Suprapubic skin (tissue), 4 donors: ENCODE results near the gene DIAPH3. TPM values are rescaled to one million over a fixed set of nuclear protein-coding genes. Genes with fewer than 3 reads are reported as not detected.

ENCODE experiments used
- DNase-seq, 2 donors: peaks; one replicate each; pipeline ENCODE4 v3.0.0-alpha.2; 2019; ENCODE audit warnings: low spot score in 2 of 2
- H3K27ac ChIP-seq: fragments of 200-600 bp; sonication (generic); one replicate; pipeline ENCODE4 v1.5.1; 2019
- H3K27me3 ChIP-seq: fragments of 200-600 bp; sonication (generic); one replicate; pipeline ENCODE4 v1.5.1; 2019
- H3K36me3 ChIP-seq: fragments of 200-600 bp; sonication (generic); one replicate; pipeline ENCODE4 v1.5.1; 2019
- H3K4me1 ChIP-seq: fragments of 200-600 bp; sonication (generic); one replicate; pipeline ENCODE4 v1.5.1; 2019
- H3K4me3 ChIP-seq: fragments of 200-600 bp; sonication (generic); one replicate; pipeline ENCODE4 v1.5.1; 2019; ENCODE audit warnings: mild to moderate bottlenecking
- H3K9me3 ChIP-seq: fragments of 200-600 bp; sonication (generic); one replicate; pipeline ENCODE4 v1.5.1; 2019
- EP300 ChIP-seq: sonication (generic); formaldehyde crosslinking; IDR thresholded peaks from one replicate; pipeline ENCODE4 v1.6.1; 2017; ENCODE audit warnings: antibody characterized with exemption
- POLR2A ChIP-seq, 2 donors: fragments of 450-650 bp; IDR thresholded peaks; one replicate each; pipeline ENCODE4 v1.6.1; 2017; ENCODE audit warnings: antibody characterized with exemption in 2 of 2, mild to moderate bottlenecking in 2 of 2, moderate library complexity in 2 of 2
- POLR2AphosphoS5 ChIP-seq, 3 donors: sonication (generic); formaldehyde crosslinking; IDR thresholded peaks; one replicate each; pipeline ENCODE4 v1.6.1; 2017; ENCODE audit warnings: antibody characterized with exemption in 3 of 3
- WGBS: methylation state at CpG from one replicate; pipeline ENCODE4 v1.1.5; 2018; 5-methylcytosine and 5-hydroxymethylcytosine counted together
- total RNA-seq, 4 donors: library from RNA; depleted of rRNA; stranded (reverse); fragments of >200 nt; gene quantifications; one replicate each; pipeline ENCODE4 v1.1.0, GENCODE V29; 2016
- TF ChIP-seq, protein P1 (sequence below), 2 donors: fragments of 200-600 bp in 1 of 2; fragments of 450-650 bp in 1 of 2; sonication (generic) in 1 of 2; IDR thresholded peaks; one replicate each; pipeline ENCODE4 v1.5.1; 2016 to 2019; ENCODE audit warnings: antibody characterized with exemption in 2 of 2, mild to moderate bottlenecking in 1 of 2, moderate library complexity in 1 of 2

Gene DIAPH3
- total RNA-seq, 4 donors from 2014 or later: 0.93 to 3.0 (median 2.3) TPM

DNA sequence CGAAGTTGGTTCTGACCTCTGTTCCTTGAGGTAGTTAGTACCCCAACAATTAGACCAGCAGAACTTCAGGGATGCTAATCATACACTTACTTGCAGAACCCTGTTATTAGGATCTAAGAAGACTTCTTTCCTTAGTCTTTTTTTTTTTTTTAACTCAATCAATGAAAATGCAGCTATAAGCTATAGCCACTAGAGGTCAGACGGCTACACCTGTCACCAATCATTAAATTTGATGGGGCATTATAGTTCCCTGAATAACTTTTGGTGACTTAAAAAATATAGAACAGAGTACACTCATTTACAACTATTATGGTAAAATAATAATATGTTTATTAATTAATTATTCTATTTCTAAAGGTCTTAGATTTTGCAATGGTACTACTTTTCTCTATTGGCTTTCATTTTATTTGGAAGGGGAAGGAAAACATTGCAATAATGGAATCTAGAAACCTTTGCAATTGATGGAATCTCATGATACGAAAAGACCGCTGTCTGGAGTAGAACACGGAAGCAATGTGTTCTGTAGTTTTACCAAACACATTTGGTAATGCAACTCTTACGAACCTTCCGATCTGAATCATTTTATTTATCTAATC, 483.2 kb downstream of the DIAPH3 start:
- no peak for DNase-seq
- Histone ChIP-seq H3K27ac (no peak overlapping the region), H3K27me3 (no peaks in the 10 kb centered on the region), H3K4me3 (no peak overlapping the region), H3K4me1 (no peaks in the 10 kb centered on the region), H3K36me3 (no peaks in the 10 kb centered on the region), H3K9me3 (no peaks in the 10 kb centered on the region)
- no peak for TF ChIP-seq EP300
- TF ChIP-seq, protein P1, sequence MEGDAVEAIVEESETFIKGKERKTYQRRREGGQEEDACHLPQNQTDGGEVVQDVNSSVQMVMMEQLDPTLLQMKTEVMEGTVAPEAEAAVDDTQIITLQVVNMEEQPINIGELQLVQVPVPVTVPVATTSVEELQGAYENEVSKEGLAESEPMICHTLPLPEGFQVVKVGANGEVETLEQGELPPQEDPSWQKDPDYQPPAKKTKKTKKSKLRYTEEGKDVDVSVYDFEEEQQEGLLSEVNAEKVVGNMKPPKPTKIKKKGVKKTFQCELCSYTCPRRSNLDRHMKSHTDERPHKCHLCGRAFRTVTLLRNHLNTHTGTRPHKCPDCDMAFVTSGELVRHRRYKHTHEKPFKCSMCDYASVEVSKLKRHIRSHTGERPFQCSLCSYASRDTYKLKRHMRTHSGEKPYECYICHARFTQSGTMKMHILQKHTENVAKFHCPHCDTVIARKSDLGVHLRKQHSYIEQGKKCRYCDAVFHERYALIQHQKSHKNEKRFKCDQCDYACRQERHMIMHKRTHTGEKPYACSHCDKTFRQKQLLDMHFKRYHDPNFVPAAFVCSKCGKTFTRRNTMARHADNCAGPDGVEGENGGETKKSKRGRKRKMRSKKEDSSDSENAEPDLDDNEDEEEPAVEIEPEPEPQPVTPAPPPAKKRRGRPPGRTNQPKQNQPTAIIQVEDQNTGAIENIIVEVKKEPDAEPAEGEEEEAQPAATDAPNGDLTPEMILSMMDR (IDR thresholded peaks at IDR 0.05): peak in 1 of 2 donors; percentile 36
- WGBS: 73% methylated on average over 7 of the region's 7 CpGs

GRCh38 chr13:59679254-59679653, 484.5 kb downstream of the DIAPH3 start:
- no peak overlapping the region for H3K4me3 ChIP-seq
- H3K27ac ChIP-seq: no peak overlapping the region
- H3K9me3 ChIP-seq: no peaks in the 10 kb centered on the region
- no peaks in the 10 kb centered on the region for H3K36me3 ChIP-seq
- TF ChIP-seq EP300: no peak
- no peak for TF ChIP-seq POLR2AphosphoS5 (IDR thresholded peaks at IDR 0.05)
- no peak for TF ChIP-seq POLR2A (IDR thresholded peaks at IDR 0.05)
- TF ChIP-seq, protein P1 (IDR thresholded peaks at IDR 0.05): no peak
- no peaks in the 10 kb centered on the region for H3K27me3 ChIP-seq
- DNase-seq: no peak
- 50% methylated on average over 1 of the region's 1 CpG for WGBS
- no peaks in the 10 kb centered on the region for H3K4me1 ChIP-seq

DNA sequence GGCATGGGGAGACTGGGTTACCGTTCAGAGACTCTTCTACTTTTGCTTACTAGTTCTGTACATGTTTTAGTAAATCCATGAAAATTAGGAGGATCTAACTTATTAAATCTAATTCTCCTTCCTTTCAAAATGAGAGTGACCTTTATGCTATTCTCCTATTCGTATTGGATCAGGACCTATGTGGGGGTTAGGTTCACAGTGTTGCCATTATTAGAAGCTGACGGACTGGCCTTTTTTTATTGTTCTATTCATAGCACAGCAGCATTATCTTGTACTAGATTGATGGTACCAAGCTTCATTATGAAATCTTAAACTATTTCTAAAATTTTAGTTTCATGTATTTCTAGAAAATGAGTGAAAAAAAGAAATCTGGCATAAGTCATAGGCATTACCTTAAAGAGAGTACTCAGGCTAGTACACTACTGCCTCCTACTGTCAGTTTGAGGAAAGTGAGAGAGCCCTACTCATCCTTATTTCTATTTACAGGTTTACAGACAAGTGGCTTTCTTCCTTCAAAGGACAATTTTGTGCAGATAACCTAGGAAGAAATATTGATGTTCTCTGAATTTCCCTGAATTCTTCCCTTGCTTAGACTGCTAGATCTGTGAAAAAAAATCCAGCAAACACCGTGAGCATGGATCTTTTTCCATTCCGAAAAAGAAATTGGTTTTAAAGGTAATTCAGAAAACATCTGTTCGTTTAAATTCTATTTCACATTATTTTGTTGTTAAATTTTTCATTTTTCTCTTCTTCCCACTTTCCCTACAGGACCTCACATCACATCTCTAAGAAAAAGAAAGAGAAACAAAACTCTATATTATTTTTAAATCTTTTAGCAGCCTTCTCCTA, 485.5 kb downstream of the DIAPH3 start:
- Histone ChIP-seq H3K9me3 (no peaks in the 10 kb centered on the region), H3K27ac (no peak overlapping the region), H3K36me3 (no peaks in the 10 kb centered on the region), H3K4me1 (no peaks in the 10 kb centered on the region), H3K27me3 (no peaks in the 10 kb centered on the region), H3K4me3 (no peak overlapping the region)
- WGBS: 83% methylated on average over 6 of the region's 6 CpGs
- no peak for DNase-seq
- TF ChIP-seq, protein P1 (IDR thresholded peaks at IDR 0.05): peak; percentile 9 to 52
- TF ChIP-seq EP300 (no peak), POLR2AphosphoS5 (IDR thresholded peaks at IDR 0.05) (no peak), POLR2A (IDR thresholded peaks at IDR 0.05) (no peak)

GRCh38 chr13:59677430-59677829, 486.3 kb downstream of the DIAPH3 start:
- Histone ChIP-seq H3K4me1 (no peaks in the 10 kb centered on the region), H3K27ac (no peak overlapping the region), H3K9me3 (no peaks in the 10 kb centered on the region), H3K36me3 (no peaks in the 10 kb centered on the region), H3K27me3 (no peaks in the 10 kb centered on the region), H3K4me3 (no peak overlapping the region)
- no peak for DNase-seq
- TF ChIP-seq POLR2AphosphoS5 (IDR thresholded peaks at IDR 0.05) (no peak), POLR2A (IDR thresholded peaks at IDR 0.05) (no peak), EP300 (no peak)
- TF ChIP-seq, protein P1 (IDR thresholded peaks at IDR 0.05): no peak

DNA sequence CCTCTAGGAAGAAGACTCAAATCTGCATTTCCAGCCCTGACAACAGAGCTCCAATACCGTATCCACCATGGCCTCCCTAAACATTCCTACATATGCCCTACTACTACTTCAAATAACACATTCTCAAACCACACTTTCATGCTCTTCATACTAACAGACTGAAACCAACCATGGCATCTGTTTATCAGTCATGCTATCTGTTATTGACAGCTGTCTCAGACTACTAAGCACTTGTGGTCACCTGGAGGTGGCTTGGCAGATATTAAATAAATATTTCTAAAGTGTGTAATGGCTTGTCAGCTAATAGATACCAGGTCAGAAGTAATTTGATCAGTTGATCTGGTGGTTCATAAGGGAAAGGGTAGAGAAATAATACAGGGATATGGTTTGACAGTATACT, 489.1 kb downstream of the DIAPH3 start:
- Histone ChIP-seq H3K27ac (no peak overlapping the region), H3K27me3 (no peaks in the 10 kb centered on the region), H3K4me3 (no peak overlapping the region), H3K4me1 (no peaks in the 10 kb centered on the region), H3K36me3 (no peaks in the 10 kb centered on the region), H3K9me3 (no peaks in the 10 kb centered on the region)
- DNase-seq: no peak
- no peak for TF ChIP-seq POLR2A (IDR thresholded peaks at IDR 0.05)
- no peak for TF ChIP-seq POLR2AphosphoS5 (IDR thresholded peaks at IDR 0.05)
- TF ChIP-seq, protein P1 (IDR thresholded peaks at IDR 0.05): no peak
- no peak for TF ChIP-seq EP300
- 97% methylated on average over 1 of the region's 1 CpG for WGBS
